ENCODE data around the gene LRPAP1.
A peak's percentile ranks its signal among the peaks of the same experiment; 100 is the strongest.
"Not testable (repeated sequence)": the region's sequence is repeated elsewhere in the genome, so short reads cannot be mapped to it uniquely, and the experiment has no call there.

LRPAP1 gene, protein sequence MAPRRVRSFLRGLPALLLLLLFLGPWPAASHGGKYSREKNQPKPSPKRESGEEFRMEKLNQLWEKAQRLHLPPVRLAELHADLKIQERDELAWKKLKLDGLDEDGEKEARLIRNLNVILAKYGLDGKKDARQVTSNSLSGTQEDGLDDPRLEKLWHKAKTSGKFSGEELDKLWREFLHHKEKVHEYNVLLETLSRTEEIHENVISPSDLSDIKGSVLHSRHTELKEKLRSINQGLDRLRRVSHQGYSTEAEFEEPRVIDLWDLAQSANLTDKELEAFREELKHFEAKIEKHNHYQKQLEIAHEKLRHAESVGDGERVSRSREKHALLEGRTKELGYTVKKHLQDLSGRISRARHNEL

DNA sequence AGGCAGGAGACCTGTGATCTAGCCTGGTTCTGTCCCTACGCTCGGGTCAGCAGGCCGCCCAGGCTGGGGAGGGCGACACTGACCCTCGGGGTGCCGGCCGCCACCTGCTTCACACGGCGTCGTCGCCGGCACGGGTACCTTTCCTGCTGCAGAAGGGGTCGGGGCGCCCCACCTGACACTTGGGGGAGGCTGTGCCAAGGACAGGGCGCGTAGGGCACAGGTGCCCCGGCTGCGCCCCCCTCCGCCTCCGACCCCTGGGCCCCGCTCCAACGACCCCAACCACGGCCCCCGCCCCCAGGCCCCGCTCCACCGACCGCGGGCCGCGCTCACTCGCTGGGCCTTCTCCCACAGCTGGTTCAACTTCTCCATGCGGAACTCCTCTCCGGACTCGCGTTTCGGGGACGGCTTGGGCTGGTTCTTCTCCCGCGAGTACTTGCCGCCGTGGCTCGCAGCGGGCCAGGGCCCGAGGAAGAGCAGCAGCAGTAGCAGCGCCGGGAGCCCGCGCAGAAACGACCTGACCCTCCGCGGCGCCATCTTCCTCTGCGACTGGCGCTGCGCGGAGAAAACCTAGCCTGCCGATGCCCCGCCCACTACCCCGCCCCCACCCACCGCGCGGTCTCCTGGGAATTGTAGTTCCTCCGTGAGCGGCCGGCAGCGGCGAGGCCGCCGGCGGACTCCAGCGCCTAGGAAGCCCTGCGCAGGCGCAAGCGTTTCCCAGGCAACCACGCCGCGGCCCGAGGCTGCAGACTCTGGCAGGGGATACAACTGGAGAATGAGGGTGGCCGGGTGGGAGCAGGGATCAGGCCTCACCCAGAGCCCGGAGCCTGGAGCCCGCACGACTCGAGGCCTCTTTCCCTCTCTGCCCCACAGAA, at the start of gene LRPAP1:
TSS of gene LRPAP1 (minus strand) at position 544 of the 872 bp plus-strand sequence. CDS start at position 534, 10 bp downstream.
- DNase-seq: peak; percentile 59

DNA sequence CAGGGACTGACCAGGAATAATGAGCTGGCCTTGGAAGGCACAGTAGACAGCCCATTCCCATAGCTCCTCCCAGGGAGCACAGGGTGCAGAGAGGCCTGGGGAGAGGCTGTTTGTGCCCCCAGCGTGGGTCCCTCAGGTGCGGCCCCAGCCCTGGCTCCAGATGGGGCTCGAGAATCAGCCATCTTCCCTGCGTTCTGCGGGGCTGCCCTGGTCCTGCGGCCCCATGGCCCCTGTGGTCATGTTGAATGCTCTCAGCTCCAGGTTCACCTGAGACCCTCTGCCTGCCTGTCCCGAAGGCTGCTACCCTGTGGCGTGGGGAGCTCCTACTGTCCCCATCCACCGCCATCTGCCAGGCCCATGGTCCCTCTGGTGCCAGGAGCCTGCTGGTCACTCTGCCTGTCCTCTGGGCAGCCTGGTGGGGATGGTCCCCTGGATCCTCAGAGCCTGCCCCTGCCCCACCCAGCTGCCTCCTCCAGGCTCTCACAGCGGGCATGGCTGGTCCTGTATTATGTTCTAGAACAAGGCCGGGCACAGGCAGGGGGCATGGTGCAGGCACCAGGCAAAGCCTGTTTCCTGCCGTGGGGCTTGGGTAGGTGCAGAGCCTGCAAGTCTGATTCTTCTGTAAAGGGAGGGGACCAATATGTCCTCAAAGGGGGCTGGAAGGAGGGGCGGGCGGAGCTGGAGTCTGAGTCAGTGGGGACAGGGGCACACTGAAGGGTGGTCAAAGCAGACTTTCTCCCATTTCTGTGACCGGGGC, 49.3 kb upstream of the LRPAP1 start:
- not testable (repeated sequence) for DNase-seq

DNA sequence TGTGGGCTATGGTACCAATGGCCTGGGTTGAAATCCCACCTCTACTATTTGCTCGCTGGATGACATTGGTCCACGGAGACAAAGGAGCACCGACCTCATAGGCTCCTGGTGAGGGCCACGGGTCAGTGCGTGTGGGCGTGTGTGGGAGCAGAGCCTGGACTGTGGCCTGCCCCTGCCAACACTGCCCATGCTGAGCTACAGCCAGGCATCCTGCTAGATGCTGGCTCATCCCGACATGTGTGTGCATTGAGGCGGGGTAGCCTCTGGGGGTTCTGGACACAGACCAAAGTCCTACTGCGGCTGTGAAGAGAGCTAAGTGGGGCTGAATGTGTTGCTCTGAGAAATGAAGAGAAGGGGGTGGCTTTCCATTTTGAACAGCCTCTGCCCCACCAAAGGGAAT, 48.6 kb upstream of the LRPAP1 start:
- DNase-seq: not testable (repeated sequence)

DNA sequence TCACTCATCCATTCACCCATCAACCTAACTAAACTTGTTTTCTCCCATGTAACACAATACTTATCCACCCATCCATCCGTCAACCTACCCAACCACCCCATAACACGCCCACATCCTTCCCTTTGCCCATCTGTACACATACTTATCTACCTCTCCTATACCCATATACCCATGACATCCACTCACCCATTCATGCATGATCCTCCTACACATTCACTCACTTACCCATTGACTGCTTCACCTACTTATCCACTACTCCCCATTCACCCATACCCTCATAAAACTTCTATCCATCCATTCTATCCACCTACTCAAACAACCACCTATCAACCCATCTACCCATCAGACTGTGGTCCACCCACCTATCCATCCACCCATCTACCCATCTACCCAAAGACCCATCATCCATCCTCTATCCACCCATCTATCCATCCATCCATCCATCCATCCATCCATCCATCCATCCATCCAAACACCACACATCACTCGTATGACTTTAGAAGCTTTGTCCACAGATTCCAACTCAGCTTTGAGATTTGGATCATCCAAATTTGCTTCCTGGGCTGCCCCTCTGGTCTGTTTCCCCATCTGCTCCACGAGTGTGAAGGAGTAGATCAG, 46.4 kb upstream of the LRPAP1 start:
- not testable (repeated sequence) for DNase-seq

DNA sequence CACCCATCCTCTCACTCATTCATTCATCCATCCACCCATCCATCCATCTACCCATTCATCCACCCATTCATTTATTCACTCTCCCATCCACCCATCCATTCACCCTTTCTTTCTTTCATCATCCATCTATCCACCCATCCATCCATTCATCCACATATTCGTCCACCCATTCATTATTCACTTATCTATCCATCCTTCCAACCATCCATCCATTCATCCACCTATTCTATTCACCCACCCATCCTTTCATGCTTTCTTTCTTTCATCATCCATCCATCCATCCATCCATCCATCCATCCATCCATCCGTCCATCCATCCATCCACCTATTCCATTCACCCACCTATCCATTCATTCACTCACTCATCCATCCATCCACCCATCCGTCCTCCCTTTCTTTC, 45.8 kb upstream of the LRPAP1 start:
- DNase-seq: not testable (repeated sequence)

DNA sequence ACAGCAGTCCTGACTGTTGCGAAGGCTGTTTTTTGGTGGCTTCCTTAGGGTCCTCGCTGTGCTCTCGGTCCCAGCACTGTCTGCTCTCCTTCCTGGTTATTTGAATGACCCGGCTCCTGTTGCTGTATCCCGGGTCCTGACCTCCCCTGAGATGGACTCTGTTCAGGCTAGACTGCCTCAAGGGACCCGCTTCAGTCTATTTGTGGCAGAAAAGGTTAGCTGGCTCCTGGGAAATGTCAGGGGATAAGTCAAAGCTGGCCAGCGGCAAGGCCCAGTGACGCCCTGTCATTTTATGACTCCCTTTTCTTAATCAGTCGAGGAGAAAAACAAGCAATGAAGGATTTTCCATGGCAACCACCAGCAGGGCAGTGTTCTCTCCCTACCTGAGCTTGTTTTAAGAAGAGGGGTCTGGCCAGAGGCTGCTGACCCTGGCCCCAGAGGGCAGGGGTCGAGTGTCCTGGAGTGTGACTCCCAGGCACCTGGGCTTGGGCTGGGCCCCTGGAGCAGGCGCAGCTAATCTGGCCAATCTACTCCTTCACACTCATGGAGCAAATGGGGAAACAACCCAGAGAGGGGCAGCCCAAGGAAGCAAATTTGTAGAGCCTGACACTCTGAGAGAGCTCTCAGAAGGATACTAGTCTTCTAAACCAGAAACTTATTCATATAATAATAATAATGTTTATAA, 45.1 kb upstream of the LRPAP1 start:
- DNase-seq: not testable (repeated sequence)

DNA sequence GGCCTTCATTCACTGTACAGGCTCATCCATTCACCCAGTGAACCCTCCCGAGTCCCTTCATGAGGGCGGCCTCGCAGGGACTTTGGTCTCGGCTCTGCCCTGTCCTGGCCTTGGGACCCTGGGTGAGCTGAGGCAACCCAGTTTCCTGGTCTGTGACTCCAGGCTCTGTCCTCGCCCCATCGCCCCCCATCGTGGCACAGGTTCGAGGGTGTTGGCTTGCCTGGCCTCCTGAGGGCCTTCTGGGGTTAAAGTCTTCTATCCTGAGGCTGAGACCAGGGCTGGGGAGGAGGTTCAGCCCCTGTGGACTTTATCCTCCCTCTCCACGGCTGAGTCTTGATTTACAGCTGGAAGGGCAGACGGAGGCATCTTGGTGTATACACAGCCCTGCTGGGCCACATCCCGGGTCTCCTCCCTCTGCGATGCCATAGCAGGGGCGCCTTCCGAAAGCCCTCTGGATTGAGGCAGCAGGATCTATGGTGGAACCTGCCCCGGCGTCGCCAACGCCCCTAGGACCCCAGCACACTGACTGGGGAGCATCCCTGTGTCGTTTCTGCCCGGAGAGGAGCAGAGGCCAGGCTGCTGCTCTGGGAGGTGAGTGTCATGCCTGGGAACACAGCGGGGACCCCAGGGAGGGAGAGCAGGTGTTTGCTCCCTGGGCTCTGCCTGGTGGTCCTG, 44.4 kb upstream of the LRPAP1 start:
- not testable (repeated sequence) for DNase-seq

DNA sequence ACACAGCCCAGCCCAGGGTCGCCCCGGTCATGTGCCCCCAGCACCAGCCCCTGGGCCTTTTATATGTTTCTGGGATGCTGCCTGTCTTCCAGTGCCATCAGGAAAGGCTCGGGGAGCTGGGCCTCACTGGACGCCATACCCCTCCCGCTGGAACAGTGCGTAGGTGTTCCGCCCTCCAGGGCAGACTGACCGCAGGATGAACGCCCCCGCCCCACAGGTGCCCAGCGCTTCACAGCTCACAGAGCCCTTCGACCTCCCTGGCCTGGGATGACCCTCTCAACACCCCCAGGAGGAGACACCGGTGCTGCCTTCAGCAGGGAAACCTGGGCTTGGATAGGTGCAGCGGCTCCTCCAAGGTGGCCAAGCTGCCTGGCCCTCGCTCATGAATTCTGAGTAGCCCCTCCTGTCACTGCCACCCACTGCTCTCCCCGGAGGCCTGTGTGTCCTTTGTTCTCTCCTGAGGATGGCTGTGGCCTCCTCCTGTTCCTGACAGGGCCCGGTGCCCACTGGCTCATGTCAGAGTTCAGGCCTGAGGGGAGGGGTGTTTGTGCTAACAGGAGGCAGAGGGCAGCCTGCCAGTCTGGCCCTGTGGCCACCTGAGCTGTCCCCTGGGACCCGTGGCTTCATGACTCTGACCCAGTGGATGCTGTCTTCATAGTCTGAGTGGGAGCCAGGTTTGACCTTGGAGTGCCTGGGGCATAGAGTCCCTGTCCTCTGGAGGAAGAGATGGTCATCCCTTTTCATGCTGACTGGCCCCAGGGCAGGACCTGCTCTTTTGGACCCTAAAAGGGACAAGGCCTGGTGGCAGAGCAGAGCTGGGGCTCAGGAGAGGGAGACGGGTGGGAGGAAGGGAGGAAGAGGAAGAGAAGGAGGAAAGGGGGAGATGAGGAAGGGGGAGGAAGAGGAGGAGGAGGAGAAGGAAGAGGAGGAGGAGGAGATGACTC, 43.5 kb upstream of the LRPAP1 start:
- not testable (repeated sequence) for DNase-seq

DNA sequence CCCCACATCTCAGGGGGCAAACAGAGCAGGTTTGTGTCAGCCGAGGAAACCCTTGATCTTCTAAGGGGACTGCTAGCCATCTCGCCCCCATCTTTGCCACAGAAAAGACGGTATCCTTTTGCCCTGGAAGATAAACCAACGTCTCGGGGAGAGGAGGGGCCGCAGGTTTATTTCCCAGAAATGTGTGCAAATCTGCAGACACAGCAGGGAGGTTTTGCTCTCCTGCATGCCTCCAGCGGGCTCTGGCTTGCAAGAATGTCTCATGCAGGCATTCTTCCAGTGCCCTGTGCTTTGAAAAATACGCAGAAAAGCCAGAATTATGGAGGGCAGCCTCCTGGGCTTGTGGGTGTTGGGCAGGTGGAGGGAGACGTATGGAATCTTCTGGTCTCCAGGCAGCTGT, 42.6 kb upstream of the LRPAP1 start:
- not testable (repeated sequence) for DNase-seq

DNA sequence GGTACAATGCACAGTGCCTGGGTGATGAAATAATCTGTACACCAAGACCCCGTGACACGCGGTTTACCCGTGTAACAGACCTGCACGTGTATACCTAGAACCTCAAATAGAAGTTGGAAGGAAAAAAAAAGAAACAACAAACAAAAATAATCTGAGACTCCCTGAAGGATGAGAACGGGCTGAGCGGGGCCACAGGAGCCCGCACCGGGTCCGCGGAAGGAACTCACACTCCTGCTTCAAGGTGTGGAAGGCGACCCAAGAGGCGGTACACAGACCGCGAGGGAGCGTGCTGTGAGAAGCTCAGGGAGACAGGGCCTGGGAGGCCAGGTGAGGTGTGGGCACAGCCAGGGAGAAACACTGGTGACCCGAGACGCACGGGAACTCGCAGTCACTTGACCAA, 42.1 kb upstream of the LRPAP1 start:
- not testable (repeated sequence) for DNase-seq

DNA sequence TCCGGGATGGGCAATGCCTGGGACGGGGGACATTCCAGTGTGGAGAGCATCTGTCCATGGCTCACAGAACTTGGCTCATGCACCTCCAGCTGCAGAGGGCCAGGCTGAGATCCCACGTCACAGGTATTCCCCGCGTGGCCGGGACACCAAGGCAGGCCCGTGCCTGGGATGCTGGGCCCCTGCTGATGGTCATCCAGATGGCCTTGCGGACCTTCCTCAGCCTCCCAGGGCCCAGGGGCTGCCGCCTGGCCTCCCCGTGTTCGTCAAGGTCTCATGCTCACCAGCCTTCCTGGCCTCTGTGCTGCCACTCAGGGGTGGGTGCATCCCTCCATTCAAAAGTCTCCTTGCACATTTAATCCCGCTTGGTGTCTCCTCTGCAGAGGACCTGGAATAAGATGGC, 40.9 kb upstream of the LRPAP1 start:
- no peak for DNase-seq

DNA sequence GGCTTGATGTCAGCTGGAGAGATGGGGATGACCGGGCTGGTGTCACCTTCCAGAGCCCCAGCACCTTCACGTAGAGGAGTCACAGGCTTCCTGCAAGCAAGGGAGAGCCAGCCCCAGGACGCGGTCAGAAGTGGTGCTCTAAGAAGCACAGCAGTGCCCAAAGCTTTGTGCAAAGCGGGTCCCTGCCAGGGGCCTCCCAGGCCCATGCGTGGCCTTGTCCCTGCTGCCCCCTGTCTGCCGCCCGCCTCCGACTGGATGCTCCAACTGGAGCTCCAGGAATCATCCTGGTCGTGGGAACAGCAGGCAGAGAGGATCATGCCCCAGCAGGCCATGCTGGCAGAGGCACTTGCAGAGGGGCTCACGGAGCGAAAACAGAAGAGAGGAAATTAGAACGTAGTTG, 40.1 kb upstream of the LRPAP1 start:
- no peak for DNase-seq

DNA sequence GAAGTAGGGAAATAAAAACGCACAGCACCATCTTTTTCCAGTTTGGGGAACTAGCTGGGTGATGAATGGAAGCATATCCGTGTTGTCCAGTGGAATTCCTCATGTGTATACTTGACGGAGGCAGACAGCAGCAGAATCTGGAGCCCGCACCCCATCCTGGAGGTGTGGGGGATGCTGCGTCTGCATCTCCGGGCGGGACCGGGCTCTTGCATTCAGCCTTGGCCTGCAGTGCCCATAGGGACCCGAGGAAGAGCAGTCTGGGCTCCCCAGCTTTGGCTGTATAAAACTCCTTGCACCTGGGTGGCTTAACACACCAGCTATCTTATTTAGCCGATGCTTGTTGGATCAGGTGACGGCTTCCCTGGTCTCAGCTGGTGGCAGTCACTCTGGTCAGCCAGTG, 39.7 kb upstream of the LRPAP1 start:
- no peak for DNase-seq

DNA sequence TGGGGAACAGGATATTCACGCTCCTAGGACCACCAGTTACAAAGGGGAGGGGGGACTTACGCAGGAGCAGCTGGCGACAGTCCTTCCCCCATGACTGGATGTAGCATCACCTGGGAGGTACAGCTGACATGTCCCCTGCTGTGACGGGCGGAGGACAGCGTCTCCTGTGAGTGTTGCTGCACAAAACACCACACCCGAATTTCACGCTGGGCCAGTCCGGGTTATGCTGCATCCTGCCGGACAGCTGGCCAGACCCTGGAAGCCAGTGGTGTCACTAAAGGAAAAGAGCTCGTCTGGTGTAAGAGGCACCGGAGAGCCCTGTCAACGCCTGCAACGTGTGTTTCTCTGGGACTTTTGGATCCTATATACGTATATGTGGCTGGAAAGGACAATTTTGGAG, 38.7 kb upstream of the LRPAP1 start:
- DNase-seq: not testable (repeated sequence)

DNA sequence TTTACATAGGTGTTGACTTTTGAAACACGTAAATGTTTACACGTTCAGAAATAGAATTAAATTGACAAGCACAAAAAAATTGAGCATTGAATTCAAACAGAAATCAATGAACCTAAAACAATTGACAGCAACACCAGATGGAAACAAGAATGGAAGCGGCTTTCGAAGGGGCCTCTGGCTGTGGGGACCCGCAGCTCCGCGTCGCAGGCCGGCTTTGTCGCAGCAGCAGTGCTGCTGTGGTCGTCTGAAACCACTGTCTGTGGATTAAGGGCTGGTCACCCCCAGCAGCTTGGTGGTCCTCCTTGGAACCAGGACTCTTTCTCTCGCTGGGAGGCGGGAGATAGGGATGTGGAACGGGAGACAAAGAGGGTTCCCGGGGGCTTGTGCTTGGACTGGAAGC, 37.4 kb upstream of the LRPAP1 start:
- not testable (repeated sequence) for DNase-seq

DNA sequence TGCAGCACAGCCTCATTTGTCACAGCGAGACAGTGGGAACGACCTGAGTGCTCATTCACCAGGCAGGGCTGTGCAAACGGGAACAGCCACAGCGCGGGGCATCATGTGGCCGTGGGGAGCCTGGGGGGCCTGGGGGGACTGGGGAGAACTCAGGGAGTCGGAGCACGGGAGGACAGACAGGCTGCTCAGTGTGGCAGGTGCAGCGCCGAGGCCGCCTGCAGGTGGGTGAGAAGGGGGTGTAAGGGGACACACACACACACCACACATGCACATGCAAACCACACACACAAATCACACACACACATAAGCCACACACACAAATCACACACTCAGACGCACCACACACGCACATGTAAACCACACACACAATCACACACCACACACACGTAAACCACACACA, 34.5 kb upstream of the LRPAP1 start:
- not testable (repeated sequence) for DNase-seq

DNA sequence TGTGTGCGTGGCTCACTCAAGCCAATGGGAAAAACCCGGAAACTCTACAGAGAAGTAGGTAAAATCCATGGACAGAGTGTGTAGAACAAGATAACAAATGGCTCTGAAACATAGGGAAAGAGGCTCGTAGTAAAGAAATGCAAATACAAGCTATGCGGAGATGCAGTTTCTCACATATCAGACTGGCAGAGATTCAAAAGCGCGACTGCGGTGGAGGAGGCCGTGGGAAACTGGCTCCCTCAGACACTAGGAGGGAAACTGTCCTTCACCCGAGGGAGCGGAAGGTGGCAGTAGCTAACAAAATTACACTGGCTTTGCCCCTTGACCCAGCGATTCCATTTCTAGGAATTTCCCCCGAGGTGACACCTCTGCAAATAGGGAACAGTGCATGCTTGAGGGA, 34.1 kb upstream of the LRPAP1 start:
- DNase-seq: not testable (repeated sequence)

DNA sequence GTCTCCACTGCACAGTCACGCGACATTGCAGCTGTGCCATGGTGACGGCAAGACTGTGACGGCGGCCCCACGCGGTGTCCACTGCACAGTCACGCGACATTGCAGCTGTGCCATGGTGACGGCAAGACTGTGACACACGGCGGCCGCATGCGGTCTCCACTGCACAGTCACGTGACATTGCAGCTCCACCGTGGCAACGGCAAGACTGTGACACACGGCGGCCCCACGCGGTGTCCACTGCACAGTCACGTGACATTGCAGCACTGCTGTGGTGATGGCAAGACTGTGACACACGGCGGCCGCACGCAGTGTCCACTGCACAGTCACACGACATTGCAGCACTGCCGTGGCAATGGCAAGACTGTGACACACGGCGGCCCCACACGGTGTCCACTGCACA, 32.7 kb upstream of the LRPAP1 start:
- DNase-seq: not testable (repeated sequence)

DNA sequence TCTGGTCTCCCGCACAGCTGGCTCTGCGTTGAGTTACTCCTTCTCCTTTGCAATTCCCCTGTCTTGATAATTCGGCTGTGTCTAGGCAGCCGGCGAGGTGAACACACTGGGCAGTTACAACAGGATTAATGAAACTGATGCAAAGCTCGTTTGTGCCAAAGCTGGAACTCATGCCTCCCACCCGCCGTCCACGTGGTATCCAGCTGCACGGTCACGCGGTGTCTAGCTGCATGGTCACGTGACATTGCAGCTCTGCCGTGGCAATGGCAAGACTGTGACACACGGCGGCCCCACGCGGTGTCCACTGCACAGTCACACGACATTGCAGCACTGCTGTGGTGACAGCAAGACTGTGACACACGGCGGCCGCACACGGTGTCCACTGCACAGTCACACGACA, 31.2 kb upstream of the LRPAP1 start:
- no peak for DNase-seq

DNA sequence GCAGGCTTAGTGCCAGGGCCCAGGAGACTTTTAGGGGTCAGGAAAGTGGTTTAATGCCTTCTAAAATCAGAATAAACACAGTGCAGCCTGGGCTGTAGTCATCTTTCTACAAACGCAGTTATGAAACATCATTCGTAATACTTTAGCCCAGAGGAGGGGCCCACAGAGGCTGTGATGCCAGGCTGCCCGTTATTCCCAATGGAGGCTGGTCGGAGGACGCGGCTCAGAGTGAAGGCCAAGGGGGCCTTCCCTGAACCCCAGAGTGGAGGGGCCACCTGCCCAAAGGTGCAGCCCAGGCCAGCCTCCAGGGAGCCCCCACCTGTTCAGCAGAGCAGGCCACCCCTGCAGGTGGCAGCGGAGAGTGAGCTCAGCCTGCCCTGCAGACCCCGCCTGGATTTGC, 29.9 kb upstream of the LRPAP1 start:
- DNase-seq: not testable (repeated sequence)
